Measurements from ENCODE around the gene BICD1. TPM values are rescaled to one million over a fixed set of nuclear protein-coding genes. Genes with fewer than 3 reads are reported as not detected.

Gene BICD1
- total and polyA plus RNA-seq, 4 donors: 6.1 to 22.9 (median 12.8) TPM

DNA sequence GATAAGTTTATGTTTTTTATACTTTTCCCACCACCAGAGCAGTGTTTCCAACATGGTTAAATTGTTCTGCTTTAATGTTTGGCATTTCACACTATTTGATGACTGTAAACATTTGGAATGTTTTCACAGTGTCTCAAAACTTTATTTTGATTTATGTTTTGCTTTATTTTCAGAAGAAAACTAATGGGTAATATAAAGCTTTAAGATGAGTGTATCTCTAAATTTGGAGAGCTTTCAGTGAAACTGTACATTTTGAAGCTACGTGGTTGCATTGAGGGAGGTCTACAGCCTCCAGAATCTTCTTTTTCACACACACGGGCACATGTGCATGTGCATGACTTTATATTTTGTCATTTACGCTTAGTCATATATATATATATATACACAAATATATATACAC lies 10.7 kb downstream of the BICD1 start:
- WGBS, 2 donors: 94 to 96% methylated on average over 3 of the region's 3 CpGs

DNA sequence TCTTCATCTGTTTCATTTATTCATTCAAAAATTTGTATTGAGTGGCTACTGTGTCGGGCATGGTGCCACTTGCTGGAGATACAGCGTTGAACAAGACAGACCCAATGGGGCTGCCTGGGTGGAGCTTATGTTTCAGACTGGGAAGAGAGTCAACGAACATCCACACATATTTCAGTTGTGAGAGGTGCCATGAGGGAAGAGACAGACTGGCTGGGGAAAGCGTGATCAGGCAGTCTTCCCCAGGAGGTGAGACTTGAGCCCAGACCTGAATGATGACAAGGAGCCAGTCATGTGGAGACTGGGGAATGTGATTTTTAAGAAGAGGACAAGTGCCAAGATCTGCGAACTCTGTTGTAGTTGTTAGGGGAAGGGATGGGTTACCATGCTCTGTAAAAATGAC lies 12.2 kb downstream of the BICD1 start:
- no peak overlapping the region for H3K27ac ChIP-seq (ENCODE audit: low read depth in 1 of 2, low read length in 1 of 2)
- WGBS, 2 donors: 94 to 96% methylated on average over 5 of the region's 5 CpGs
- DNase-seq: no peak
- no peaks in the 10 kb centered on the region for H3K36me3 ChIP-seq (ENCODE audit: control insufficient read depth in 4 of 4, insufficient read depth in 4 of 4, low read length in 4 of 4)
- ATAC-seq (ENCODE audit: insufficient read depth, low FRiP score): no peak
- no peak overlapping the region for H3K9ac ChIP-seq (ENCODE audit: insufficient read depth in 1 of 2, low read length in 2 of 2)
- H3K27me3 ChIP-seq (ENCODE audit: control insufficient read depth in 3 of 3, insufficient read depth in 3 of 3, low read length in 2 of 3): no peaks in the 10 kb centered on the region
- TF ChIP-seq, protein P1, sequence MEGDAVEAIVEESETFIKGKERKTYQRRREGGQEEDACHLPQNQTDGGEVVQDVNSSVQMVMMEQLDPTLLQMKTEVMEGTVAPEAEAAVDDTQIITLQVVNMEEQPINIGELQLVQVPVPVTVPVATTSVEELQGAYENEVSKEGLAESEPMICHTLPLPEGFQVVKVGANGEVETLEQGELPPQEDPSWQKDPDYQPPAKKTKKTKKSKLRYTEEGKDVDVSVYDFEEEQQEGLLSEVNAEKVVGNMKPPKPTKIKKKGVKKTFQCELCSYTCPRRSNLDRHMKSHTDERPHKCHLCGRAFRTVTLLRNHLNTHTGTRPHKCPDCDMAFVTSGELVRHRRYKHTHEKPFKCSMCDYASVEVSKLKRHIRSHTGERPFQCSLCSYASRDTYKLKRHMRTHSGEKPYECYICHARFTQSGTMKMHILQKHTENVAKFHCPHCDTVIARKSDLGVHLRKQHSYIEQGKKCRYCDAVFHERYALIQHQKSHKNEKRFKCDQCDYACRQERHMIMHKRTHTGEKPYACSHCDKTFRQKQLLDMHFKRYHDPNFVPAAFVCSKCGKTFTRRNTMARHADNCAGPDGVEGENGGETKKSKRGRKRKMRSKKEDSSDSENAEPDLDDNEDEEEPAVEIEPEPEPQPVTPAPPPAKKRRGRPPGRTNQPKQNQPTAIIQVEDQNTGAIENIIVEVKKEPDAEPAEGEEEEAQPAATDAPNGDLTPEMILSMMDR (IDR thresholded peaks at IDR 0.05; ENCODE audit: control extremely low read depth, extremely low read depth): no peak
- no peak overlapping the region for H3K4me3 ChIP-seq
- no peaks in the 10 kb centered on the region for H3K9me3 ChIP-seq (ENCODE audit: control insufficient read depth in 4 of 4, insufficient read depth in 3 of 4, low read length in 3 of 4)
- peaks cover 0 to 8% (median 0%) of the 10 kb centered on the region in 5 donors for H3K4me1 ChIP-seq (ENCODE audit: control insufficient read depth in 5 of 5, insufficient read depth in 5 of 5, low read length in 5 of 5)

More for the DNA sequence above, 10.7 kb downstream of the BICD1 start:
- Histone ChIP-seq H3K9me3 (ENCODE audit: control insufficient read depth in 4 of 4, insufficient read depth in 3 of 4, low read length in 3 of 4) (no peaks in the 10 kb centered on the region), H3K27ac (ENCODE audit: low read depth in 1 of 2, low read length in 1 of 2) (no peak overlapping the region), H3K27me3 (ENCODE audit: control insufficient read depth in 3 of 3, insufficient read depth in 3 of 3, low read length in 2 of 3) (no peaks in the 10 kb centered on the region), H3K4me1 (ENCODE audit: control insufficient read depth in 5 of 5, insufficient read depth in 5 of 5, low read length in 5 of 5) (peaks cover 0 to 8% (median 0%) of the 10 kb centered on the region in 5 donors), H3K4me3 (no peak overlapping the region), H3K9ac (ENCODE audit: insufficient read depth in 1 of 2, low read length in 2 of 2) (no peak overlapping the region), H3K36me3 (ENCODE audit: control insufficient read depth in 4 of 4, insufficient read depth in 4 of 4, low read length in 4 of 4) (no peaks in the 10 kb centered on the region)
- ATAC-seq (ENCODE audit: insufficient read depth, low FRiP score): no peak
- no peak for DNase-seq
- TF ChIP-seq, protein P1 (IDR thresholded peaks at IDR 0.05; ENCODE audit: control extremely low read depth, extremely low read depth): no peak

DNA sequence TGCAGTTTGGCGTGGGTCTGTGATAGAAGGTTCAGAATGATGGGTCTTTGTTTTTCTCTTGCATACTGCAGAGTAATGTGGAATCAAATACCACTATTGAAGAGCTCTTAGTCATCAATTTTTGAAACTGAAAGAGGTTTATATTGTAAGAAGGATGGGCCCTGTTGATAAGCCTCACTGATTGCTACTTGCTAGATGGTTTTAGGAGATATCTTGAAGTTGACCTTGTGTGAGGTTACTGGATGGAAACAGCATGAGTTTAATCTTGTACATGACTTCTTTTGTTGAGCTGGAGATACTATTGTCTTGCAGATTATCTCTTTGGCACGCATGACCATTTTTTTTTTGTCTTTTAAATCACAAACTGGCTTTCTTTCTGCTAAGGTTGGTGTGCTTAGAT lies 13.8 kb downstream of the BICD1 start:
- Histone ChIP-seq H3K9me3 (ENCODE audit: control insufficient read depth in 4 of 4, insufficient read depth in 3 of 4, low read length in 3 of 4) (no peaks in the 10 kb centered on the region), H3K4me1 (ENCODE audit: control insufficient read depth in 5 of 5, insufficient read depth in 5 of 5, low read length in 5 of 5) (peaks cover 0 to 7% (median 0%) of the 10 kb centered on the region in 5 donors), H3K27ac (ENCODE audit: low read depth in 1 of 2, low read length in 1 of 2) (no peak overlapping the region), H3K4me3 (no peak overlapping the region), H3K9ac (ENCODE audit: insufficient read depth in 1 of 2, low read length in 2 of 2) (no peak overlapping the region), H3K27me3 (ENCODE audit: control insufficient read depth in 3 of 3, insufficient read depth in 3 of 3, low read length in 2 of 3) (no peaks in the 10 kb centered on the region), H3K36me3 (ENCODE audit: control insufficient read depth in 4 of 4, insufficient read depth in 4 of 4, low read length in 4 of 4) (no peaks in the 10 kb centered on the region)
- ATAC-seq (ENCODE audit: insufficient read depth, low FRiP score): no peak
- TF ChIP-seq, protein P1 (IDR thresholded peaks at IDR 0.05; ENCODE audit: control extremely low read depth, extremely low read depth): no peak
- 68 to 80% methylated on average over 2 of the region's 2 CpGs for WGBS, 2 donors
- no peak for DNase-seq

DNA sequence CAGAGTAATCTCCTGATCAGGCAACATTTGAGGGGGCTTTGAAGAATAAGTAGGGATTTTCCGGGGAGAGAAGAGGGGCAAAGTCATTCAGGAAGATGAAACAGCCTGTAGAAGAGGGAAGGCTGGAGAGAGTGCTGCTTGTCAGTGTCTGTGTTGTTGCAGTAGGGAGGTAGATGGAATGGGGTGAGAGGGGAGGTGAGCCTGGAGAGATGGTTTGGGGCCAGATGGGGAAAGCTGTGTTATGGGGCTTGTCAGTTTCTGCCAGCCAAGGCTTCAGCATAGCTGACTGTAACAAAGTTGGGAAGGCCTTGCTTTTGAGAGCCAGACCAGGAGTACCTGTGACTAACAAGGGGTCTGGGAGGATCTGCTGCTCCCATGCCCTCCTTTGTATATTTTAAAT lies 18.0 kb downstream of the BICD1 start:
- no peaks in the 10 kb centered on the region for H3K27me3 ChIP-seq (ENCODE audit: control insufficient read depth in 3 of 3, insufficient read depth in 3 of 3, low read length in 2 of 3)
- H3K9ac ChIP-seq (ENCODE audit: insufficient read depth in 1 of 2, low read length in 2 of 2): no peak overlapping the region
- TF ChIP-seq, protein P1 (IDR thresholded peaks at IDR 0.05; ENCODE audit: control extremely low read depth, extremely low read depth): no peak
- peaks cover 0 to 2% (median 0%) of the 10 kb centered on the region in 5 donors for H3K4me1 ChIP-seq (ENCODE audit: control insufficient read depth in 5 of 5, insufficient read depth in 5 of 5, low read length in 5 of 5)
- 74 to 76% methylated on average over 1 of the region's 1 CpG for WGBS, 2 donors
- no peak overlapping the region for H3K27ac ChIP-seq (ENCODE audit: low read depth in 1 of 2, low read length in 1 of 2)
- DNase-seq (no peak), ATAC-seq (ENCODE audit: insufficient read depth, low FRiP score) (no peak)
- H3K4me3 ChIP-seq: no peak overlapping the region
- no peaks in the 10 kb centered on the region for H3K9me3 ChIP-seq (ENCODE audit: control insufficient read depth in 4 of 4, insufficient read depth in 3 of 4, low read length in 3 of 4)
- H3K36me3 ChIP-seq (ENCODE audit: control insufficient read depth in 4 of 4, insufficient read depth in 4 of 4, low read length in 4 of 4): peaks cover 0 to 1% (median 0%) of the 10 kb centered on the region in 4 donors

Measured in lung (tissue), 12 donors.